22Rv1 (cell line): ENCODE results near the gene TTC33.
"Not testable (repeated sequence)": the region's sequence is repeated elsewhere in the genome, so short reads cannot be mapped to it uniquely, and the experiment has no call there.

Experiments used
- H3K27ac ChIP-seq: fragments of 450-650 bp; 2 replicates; pipeline ENCODE4 v1.5.1; 2017
- ZFX ChIP-seq: fragments of 450-650 bp; IDR thresholded peaks from 2 replicates; pipeline ENCODE4 v1.6.1; 2017; ENCODE audit warnings: antibody characterized with exemption, borderline replicate concordance
- TF ChIP-seq, protein P1 (sequence below): fragments of 450-650 bp; IDR thresholded peaks from 2 replicates; pipeline ENCODE4 v1.5.1; 2017; ENCODE audit warnings: mild to moderate bottlenecking

TTC33 gene

DNA sequence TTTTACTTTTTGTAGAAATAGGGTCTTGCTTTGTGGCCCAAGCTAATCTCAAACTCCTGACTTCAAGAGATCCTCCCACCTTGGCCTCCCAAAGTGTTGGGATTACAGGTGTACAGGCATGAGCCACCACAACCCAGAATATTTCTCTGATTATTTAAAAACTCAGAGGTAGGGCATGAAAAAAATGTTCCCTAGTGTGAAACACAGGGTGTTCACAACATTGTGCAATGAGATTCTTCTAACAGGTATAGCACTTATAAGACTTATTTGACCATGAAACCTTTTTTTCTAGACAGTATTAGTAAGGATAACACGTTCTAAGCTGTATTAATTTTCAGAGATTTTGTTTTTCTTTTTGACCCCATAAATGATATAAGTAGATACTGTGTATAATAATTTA is 89.1 kb downstream of the TTC33 start:
- no peak for TF ChIP-seq ZFX
- TF ChIP-seq, protein P1, sequence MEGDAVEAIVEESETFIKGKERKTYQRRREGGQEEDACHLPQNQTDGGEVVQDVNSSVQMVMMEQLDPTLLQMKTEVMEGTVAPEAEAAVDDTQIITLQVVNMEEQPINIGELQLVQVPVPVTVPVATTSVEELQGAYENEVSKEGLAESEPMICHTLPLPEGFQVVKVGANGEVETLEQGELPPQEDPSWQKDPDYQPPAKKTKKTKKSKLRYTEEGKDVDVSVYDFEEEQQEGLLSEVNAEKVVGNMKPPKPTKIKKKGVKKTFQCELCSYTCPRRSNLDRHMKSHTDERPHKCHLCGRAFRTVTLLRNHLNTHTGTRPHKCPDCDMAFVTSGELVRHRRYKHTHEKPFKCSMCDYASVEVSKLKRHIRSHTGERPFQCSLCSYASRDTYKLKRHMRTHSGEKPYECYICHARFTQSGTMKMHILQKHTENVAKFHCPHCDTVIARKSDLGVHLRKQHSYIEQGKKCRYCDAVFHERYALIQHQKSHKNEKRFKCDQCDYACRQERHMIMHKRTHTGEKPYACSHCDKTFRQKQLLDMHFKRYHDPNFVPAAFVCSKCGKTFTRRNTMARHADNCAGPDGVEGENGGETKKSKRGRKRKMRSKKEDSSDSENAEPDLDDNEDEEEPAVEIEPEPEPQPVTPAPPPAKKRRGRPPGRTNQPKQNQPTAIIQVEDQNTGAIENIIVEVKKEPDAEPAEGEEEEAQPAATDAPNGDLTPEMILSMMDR: no peak

DNA sequence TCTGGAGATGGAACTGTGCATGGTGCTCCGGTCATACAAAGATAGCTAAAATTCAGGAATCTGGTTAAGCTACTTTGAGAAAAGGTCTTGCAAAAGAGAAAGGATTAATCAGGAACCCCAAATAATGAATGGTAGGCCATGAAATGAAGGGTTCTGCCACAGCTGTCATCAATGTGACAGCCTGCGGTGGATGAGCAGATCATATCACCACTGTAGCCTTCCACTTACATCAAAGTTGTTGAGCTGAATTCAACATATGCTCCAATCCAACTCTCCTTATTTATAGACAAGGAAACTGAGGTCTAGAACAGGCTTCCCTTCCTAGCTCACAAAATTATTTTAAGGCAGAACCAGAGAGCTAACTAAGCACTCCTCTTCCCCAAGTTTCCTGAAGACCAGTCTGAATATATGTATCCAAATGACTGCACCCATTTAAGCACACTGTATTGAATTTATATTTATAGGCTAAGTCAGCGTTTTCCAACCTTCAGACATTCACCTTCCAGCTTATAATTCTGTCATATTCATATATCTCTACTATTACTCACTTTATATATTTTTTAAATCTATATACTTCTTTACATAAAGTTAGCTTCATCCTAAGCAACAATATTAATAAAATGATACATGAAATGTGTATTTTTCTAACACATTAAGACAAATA is 90.0 kb downstream of the TTC33 start:
- no peak overlapping the region for H3K27ac ChIP-seq
- TF ChIP-seq, protein P1: no peak
- TF ChIP-seq ZFX: no peak

More for the DNA sequence above, 89.1 kb downstream of the TTC33 start:
- H3K27ac ChIP-seq: no peak overlapping the region

DNA sequence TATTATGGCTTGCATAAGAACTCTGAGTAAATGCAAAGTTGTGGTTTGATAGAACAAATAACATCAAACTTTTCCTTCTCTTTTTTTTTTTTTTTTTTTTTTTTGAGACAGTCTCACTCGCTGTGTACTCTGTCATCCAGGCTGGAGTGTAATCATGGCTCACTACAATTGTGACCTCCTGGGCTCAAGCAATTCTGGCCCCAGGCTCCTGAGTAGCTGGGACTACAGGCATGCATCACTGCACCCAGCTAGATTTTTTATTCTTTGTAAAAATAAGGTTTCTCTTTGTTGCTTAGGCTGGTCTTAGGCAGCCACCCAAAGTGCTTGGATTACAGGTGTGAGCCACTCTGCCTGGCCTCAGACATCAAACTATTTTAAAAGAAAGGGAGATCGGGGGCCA is 95.0 kb downstream of the TTC33 start:
- TF ChIP-seq, protein P1: no peak
- TF ChIP-seq ZFX: no peak
- no peak overlapping the region for H3K27ac ChIP-seq

DNA sequence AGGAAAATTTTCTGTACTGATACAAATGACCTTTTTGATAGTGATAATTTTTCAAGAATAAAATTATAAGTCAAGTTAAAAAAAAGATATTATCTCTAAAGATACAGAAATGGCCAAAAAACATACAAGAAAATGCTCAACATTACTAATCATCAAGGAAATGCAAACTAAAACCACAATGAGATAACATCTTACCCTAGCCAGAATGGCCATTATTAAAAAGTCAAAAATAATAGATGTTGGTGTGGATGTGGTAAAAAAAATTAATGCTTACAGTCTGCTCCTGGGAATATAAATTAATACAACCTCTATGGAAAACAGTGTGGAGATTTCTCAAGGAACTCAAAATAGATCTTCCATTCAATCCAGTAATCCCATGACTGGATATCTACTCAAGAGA is 99.0 kb downstream of the TTC33 start:
- TF ChIP-seq ZFX: no peak
- TF ChIP-seq, protein P1: no peak
- H3K27ac ChIP-seq: no peak overlapping the region

DNA sequence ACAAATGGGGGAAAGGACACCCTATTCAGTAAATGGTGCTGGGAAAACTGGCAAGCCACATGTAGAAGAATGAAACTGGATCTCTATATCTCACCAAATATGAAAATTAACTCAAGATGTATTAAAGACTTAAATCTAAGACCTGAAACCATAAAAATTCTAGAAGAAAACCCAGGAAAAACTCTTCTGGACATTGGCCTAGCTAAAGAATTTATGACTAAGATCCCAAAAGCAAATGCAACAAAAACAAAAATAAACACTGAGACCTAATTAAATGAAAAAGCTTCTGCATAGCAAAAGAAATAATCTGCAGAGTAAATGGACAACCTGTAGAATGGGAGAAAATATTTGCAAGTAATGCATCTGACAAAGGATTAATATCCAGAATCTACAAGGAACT is 99.7 kb downstream of the TTC33 start:
- H3K27ac ChIP-seq: not testable (repeated sequence)

DNA sequence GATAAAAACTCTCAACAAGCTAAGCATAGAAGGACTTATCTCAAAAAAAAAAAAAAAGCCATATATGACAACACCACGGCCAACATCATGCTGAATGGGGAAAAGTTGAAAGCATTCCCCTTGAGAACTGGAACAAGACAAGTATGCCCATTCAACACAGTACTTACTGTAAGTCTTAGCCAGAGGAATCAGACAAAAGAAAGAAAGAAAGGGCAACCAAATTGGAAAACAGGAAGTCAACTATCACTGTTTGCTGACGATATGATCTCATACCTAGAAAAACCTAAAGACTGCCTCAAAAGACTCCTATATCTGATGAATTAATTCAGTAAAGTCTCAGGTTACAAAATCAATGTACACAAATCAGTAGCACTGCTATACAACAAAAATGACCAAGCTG is 100.6 kb downstream of the TTC33 start:
- TF ChIP-seq ZFX: no peak
- TF ChIP-seq, protein P1: no peak
- no peak overlapping the region for H3K27ac ChIP-seq

DNA sequence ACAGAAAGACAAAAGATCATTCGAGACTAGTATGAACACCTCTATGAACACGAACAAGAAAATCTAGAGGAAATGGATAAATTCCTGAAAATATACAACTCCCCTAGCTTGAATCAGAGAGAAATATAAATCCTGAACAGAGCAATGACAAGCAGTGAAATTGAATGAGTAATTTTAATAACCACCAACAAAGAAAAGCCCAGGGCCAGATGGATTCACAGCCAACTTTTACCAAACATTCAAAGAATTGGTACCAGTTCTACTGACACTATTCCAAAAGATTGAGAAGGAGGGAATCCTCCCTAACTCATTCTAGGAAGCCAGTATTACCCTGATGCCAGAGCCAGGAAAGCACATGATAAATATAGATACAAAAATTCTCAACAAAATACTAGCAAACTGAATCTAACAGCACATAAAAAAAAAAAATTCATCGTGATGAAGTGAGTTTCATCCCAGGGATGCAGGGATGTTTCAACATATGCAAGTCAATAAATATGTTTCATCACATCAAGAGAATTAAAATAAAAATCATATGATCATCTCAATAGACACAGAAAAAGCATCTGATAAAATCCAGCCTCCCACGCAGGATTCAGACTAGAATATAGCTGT is 101.3 kb downstream of the TTC33 start:
- no peak overlapping the region for H3K27ac ChIP-seq
- no peak for TF ChIP-seq ZFX
- TF ChIP-seq, protein P1: no peak
